Right ventricle myocardium inferior (tissue), 1 donor: ENCODE data around the gene ABCC11. TPM values are rescaled to one million over a fixed set of nuclear protein-coding genes. Genes with fewer than 3 reads are reported as not detected.

Source experiments
- ATAC-seq: fragments of 200-7000 bp; cut with Tn5 transposase; one replicate; pipeline ENCODE4 v1.9.1; 2020; ENCODE audit warnings: mild to moderate bottlenecking, moderate library complexity
- DNase-seq: peaks from one replicate; pipeline ENCODE4 v3.0.0; 2021; ENCODE audit errors: missing footprints
- intact Hi-C: fragments of 100-400 bp; cut with DNase I; formaldehyde crosslinking; loops from one replicate; pipeline ENCODE4 v1.11.0; 2022
- total RNA-seq: library from RNA; stranded (reverse); fragmentation: NEBNext Ultra II Directional; extraction: Animal tissue kit (Norgen Biotek cat#: 25700); gene quantifications from one replicate; pipeline ENCODE4 v1.2.1, GENCODE V29; 2021
- donor health status: DM: no; HTN: yes; CAD: no; lungs with severe emphysema.

ABCC11 gene
- total RNA-seq, 1 donor from 2014 or later = not detected

DNA sequence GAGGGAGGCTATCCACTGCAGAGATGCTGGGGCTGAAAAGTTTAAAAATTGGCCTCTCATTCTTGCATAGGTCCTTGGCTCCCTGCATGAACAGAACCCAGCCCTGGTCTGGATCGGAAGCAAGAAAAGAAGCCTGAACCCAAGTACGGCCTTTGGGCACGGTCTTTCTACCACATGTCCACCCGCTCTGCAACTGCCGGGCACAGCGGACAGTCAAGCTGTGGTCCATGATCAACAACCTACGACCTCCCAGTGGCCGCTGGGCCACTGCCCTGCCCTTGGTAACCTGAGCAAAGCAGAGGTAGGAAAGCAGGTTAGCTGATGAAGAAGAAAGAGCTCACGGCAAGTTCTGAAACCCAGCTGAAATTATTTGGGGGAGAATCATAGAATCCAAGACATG lies 95.1 kb downstream of the ABCC11 start:
- intact Hi-C loops = no loop called here
- DNase-seq (no peak), ATAC-seq (no peak)

- intact Hi-C loops = no loop called here
- ATAC-seq (no peak), DNase-seq (no peak)
Observed at GRCh38 chr16:48150707-48151106, 96.6 kb downstream of the ABCC11 start.

GRCh38 chr16:48146710-48147109 lies 100.6 kb downstream of the ABCC11 start:
- intact Hi-C loops = no loop called here
- no peak for ATAC-seq
- DNase-seq = no peak

GRCh38 chr16:48146131-48146530 lies 101.2 kb downstream of the ABCC11 start:
- DNase-seq = no peak
- intact Hi-C loops = no loop called here
- ATAC-seq = no peak

- DNase-seq (no peak), ATAC-seq (no peak)
Observed at GRCh38 chr16:48143812-48144368, 103.4 kb downstream of the ABCC11 start.

DNA sequence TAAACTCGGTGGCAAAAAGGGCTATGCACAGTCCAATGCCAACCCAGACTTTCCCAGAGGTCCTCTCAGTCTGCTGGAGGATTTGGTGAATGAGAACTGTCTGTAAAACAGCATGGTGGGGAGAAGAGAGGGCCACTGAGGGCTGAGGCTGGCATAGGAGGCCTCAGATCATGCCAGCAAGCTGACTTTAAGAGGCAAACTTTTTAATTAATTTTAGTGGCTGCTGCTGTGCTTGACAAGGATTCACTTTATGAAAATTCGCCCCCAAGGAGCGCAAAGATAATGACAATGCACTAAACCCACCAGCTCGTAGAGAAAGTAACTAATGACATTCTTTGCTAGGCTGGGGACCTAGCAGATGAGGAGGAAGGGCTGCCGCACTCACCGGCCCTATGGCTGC lies 106.5 kb downstream of the ABCC11 start:
- no peak for DNase-seq
- no peak for ATAC-seq
- intact Hi-C loops = no loop called here

More at GRCh38 chr16:48143812-48144368, 103.4 kb downstream of the ABCC11 start:
- intact Hi-C loops = no loop called here

- no peak for DNase-seq
- intact Hi-C loops = no loop called here
- ATAC-seq = no peak
Observed at GRCh38 chr16:48139517-48139916, 107.8 kb downstream of the ABCC11 start.

DNA sequence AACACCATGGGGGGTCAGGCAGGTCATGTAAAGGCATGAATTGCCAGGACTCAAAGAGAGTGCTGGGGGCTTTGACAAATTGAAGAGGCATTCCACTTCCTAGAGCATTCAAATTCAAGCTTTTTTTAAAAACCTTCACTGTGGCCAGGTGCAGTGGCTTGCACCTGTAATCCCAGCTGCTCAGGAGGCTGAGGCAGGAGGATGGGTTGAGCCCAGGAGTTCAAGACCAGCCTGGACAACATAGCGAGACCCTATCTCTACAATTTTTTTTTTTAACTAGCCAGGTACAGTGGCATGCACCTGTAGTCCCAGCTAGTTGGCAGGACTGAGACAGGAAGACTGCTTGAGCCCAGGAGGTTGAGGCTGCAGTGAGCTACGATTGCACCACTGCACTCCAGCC lies 108.8 kb downstream of the ABCC11 start:
- intact Hi-C loops = no loop called here
- no peak for DNase-seq
- ATAC-seq = no peak

DNA sequence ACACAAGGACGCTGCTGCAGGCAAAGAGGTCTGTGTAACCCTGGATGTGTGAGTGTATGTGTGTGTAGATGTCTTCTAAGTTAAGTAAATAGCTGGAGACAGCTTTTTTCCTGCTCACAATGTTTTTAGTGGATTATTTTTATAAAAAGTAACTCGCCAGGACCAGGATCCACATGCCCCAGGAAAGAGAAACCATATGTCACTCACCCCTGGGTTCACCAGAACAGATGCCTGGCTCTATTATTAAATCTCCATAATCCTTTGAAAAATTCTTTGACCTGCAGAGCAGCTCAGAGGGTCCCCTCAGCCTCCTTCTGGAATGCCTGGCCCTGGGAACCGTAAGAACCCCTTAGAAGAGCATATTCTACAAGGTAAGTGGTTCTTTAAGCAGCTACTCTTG lies 109.5 kb downstream of the ABCC11 start:
- ATAC-seq = no peak
- DNase-seq = no peak
- intact Hi-C loops = no loop called here

DNA sequence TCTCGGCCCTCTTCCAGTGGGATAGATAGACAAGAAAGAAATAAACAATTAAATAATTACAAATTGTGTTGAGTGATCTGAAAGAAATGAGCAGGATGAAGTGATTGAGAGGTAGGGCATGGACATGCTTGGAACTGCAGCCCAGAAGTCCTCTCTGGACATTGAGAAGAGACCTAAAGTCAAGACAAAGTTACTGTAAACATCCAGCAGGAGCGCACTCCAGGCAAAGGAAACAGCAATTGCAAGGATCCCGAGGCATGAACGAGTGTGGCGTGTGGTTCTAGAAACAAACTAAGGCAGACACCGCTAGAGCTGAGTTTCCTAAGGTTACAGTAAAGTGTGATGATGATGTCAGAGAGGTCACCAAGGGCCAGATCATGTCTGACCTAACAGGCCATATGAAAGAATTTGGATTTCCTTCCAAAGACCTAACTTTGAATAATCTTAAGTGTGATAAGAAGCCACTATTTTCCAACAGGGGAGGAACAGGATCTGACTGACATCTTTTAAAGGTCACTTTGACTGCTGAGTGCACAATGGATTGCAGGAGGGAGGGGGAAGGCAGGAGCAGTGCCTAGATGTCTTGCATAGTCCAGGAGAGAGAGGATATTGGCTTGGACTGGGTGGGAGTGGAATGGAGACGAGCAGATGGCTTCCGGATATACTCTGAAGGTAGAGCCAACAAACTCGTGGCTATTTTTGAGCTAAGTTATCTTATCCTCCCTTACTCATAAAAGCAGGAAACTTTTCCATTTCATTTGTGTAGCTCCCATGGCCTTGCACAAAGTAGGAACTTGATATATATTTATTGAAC lies 110.6 kb downstream of the ABCC11 start:
- DNase-seq = no peak
- intact Hi-C loops = no loop called here
- peak; percentile 59 for ATAC-seq

- ATAC-seq (no peak), DNase-seq (no peak)
- intact Hi-C loops = no loop called here
Observed at GRCh38 chr16:48133455-48134211, 113.7 kb downstream of the ABCC11 start.

DNA sequence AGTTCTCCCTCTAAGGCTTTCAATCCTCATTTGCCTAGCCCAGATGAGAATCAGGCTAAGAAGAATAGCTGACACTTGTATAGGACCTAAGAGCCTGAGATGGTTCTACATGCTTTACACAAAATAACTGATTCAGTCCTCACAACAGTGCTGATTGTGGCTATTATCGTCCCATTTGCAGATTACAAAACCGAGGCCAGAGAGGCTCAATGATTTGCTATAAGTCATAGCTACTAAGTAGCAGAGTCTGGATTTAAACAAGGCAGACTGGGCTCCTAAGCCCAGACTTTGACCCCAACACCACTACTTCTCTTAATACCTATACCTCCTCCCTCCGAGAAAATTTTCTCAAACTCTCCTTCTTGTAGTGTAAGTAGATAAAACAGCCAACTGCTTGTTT lies 114.6 kb downstream of the ABCC11 start:
- no peak for ATAC-seq
- intact Hi-C loops = no loop called here

GRCh38 chr16:48131201-48131935 lies 116.0 kb downstream of the ABCC11 start:
- ATAC-seq (no peak), DNase-seq (no peak)
- intact Hi-C loops = no loop called here

More for the DNA sequence above, 114.6 kb downstream of the ABCC11 start:
- DNase-seq = no peak

DNA sequence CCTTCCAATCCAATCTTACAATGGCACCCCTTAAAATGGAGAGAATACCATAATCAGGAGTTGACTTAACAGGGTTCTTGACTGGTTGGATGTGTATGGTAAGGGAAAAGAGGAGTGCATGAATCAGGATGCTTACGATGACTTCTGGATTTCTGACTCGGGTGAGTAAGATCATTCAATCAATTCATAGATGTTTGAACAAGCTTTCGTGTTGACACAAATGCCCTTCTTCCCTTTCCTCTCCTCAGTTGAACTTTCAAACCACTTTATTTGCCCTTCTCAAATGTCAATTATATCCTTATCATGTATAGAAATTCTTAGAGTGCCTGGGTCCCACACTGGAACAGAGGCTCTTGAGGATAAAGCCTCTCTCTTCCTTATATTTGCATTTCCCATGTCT lies 117.4 kb downstream of the ABCC11 start:
- intact Hi-C loops = no loop called here
- ATAC-seq = no peak

GRCh38 chr16:48128769-48129168 lies 118.6 kb downstream of the ABCC11 start:
- ATAC-seq = no peak
- intact Hi-C loops = no loop called here

More for the DNA sequence above, 117.4 kb downstream of the ABCC11 start:
- no peak for DNase-seq

GRCh38 chr16:48126801-48127644 lies 120.3 kb downstream of the ABCC11 start:
- intact Hi-C loops = no loop called here
- no peak for DNase-seq
- ATAC-seq = peak; percentile 52

More at GRCh38 chr16:48128769-48129168, 118.6 kb downstream of the ABCC11 start:
- DNase-seq = no peak

GRCh38 chr16:48125888-48126287 lies 121.5 kb downstream of the ABCC11 start:
- DNase-seq = no peak
- ATAC-seq = no peak
- intact Hi-C loops = no loop called here

- DNase-seq (no peak), ATAC-seq (no peak)
- intact Hi-C loops = no loop called here
Observed at GRCh38 chr16:48124266-48124665, 123.1 kb downstream of the ABCC11 start.
